22Rv1 (cell line): ENCODE results near the gene ATP5F1D.

Experiments used
- H3K27ac ChIP-seq: fragments of 450-650 bp; 2 replicates; pipeline ENCODE4 v1.5.1; 2017
- CTCF ChIP-seq: fragments of 450-650 bp; IDR thresholded peaks from 2 replicates; pipeline ENCODE4 v1.5.1; 2017; ENCODE audit warnings: mild to moderate bottlenecking
- ZFX ChIP-seq: fragments of 450-650 bp; IDR thresholded peaks from 2 replicates; pipeline ENCODE4 v1.6.1; 2017; ENCODE audit warnings: antibody characterized with exemption, borderline replicate concordance

The ATP5F1D gene

GRCh38 chr19:1231729-1232637 is 9.6 kb upstream of the ATP5F1D start:
- TF ChIP-seq ZFX (no peak), CTCF (no peak)
- H3K27ac ChIP-seq, result peak overlapping the region; percentile 32; the same call in 1 of the 2 replicates

- peak overlapping the region; percentile 32; the same call in 1 of the 2 replicates for H3K27ac ChIP-seq
- TF ChIP-seq ZFX (no peak), CTCF (no peak)
These were observed 8.9 kb upstream of the ATP5F1D start for GRCh38 chr19:1232652-1233072.

GRCh38 chr19:1233115-1233667 is 8.4 kb upstream of the ATP5F1D start:
- TF ChIP-seq ZFX (no peak), CTCF (no peak)
- H3K27ac ChIP-seq, result peak overlapping the region; percentile 32; the same call in 1 of the 2 replicates

GRCh38 chr19:1234051-1234954 is 7.2 kb upstream of the ATP5F1D start:
- TF ChIP-seq CTCF (no peak), ZFX (no peak)
- no peak overlapping the region for H3K27ac ChIP-seq

- no peak for TF ChIP-seq ZFX
- no peak for TF ChIP-seq CTCF
- H3K27ac ChIP-seq, result no peak overlapping the region
These were observed 6.6 kb upstream of the ATP5F1D start for GRCh38 chr19:1234955-1235380.

GRCh38 chr19:1235625-1236538 is 5.7 kb upstream of the ATP5F1D start:
- no peak for TF ChIP-seq CTCF
- no peak for TF ChIP-seq ZFX
- H3K27ac ChIP-seq, result peak overlapping the region; percentile 99
